Measurements from ENCODE around the gene GALNT14. TPM values are rescaled to one million over a fixed set of nuclear protein-coding genes. Genes with fewer than 3 reads are reported as not detected.

The GALNT14 gene
- total RNA-seq, 1 experiment from 2014 or later, result 6.0 TPM

GRCh38 chr2:30998672-30999071 is 139.6 kb downstream of the GALNT14 start (continued):
- TF ChIP-seq ZNF232 (CRISPR knock-in tag; IDR thresholded peaks at IDR 0.05), result no peak
- no peak for TF ChIP-seq ZMAT4 (CRISPR knock-in tag; IDR thresholded peaks at IDR 0.05)
- no peak for TF ChIP-seq ZNF512 (CRISPR knock-in tag; IDR thresholded peaks at IDR 0.05; ENCODE audit: borderline replicate concordance)
- no peak for TF ChIP-seq GTF2I (CRISPR knock-in tag; conservative IDR thresholded peaks at IDR 0.05)
- no peak for TF ChIP-seq NR1H2 (CRISPR knock-in tag; IDR thresholded peaks at IDR 0.05)
- TF ChIP-seq ATF6 (CRISPR knock-in tag; IDR thresholded peaks at IDR 0.05), result no peak

DNA sequence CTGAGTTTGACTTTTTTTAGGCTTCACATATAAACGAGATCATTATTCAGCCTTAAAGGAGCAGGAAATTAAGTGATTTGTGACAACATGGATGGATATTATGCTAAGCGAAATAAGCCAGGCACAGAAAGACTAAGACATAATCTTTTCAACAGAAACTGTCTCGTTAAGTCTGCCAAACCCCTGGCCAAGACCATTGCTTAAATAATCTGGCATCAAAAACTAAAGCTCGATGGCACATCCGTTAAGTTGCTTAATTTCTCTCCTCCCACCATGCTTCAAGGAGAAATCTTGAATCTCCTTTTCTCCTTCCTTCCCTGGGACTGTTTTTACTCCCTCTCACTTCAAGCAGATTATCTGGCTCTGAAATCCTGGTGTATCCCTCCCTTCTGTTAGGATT is 140.3 kb downstream of the GALNT14 start:
- Mint-ChIP-seq H3K4me1 (no peaks in the 10 kb centered on the region), H3K27ac (no peak overlapping the region), H3K36me3 (no peaks in the 10 kb centered on the region), H3K4me3 (no peak overlapping the region), H3K27me3 (ENCODE audit: low read depth) (no peaks in the 10 kb centered on the region), H3K9me3 (no peaks in the 10 kb centered on the region)
- CTCF ChIA-PET, result interaction anchor here (0.6 kb wide), 1 partner anchor 286 kb away, joined by 3 read pairs; no protein-coding TSS in a partner anchor
- no peak for ATAC-seq
- POLR2A ChIA-PET, result no interaction called here
- no peak for DNase-seq (ENCODE audit: low spot score)
- TF ChIP-seq, protein P1, sequence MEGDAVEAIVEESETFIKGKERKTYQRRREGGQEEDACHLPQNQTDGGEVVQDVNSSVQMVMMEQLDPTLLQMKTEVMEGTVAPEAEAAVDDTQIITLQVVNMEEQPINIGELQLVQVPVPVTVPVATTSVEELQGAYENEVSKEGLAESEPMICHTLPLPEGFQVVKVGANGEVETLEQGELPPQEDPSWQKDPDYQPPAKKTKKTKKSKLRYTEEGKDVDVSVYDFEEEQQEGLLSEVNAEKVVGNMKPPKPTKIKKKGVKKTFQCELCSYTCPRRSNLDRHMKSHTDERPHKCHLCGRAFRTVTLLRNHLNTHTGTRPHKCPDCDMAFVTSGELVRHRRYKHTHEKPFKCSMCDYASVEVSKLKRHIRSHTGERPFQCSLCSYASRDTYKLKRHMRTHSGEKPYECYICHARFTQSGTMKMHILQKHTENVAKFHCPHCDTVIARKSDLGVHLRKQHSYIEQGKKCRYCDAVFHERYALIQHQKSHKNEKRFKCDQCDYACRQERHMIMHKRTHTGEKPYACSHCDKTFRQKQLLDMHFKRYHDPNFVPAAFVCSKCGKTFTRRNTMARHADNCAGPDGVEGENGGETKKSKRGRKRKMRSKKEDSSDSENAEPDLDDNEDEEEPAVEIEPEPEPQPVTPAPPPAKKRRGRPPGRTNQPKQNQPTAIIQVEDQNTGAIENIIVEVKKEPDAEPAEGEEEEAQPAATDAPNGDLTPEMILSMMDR (IDR thresholded peaks at IDR 0.05), result no peak
- TF ChIP-seq ZNF425 (CRISPR knock-in tag; conservative IDR thresholded peaks at IDR 0.05), result no peak
- no peak for TF ChIP-seq RELA (CRISPR knock-in tag; IDR thresholded peaks at IDR 0.05; ENCODE audit: borderline replicate concordance)

DNA sequence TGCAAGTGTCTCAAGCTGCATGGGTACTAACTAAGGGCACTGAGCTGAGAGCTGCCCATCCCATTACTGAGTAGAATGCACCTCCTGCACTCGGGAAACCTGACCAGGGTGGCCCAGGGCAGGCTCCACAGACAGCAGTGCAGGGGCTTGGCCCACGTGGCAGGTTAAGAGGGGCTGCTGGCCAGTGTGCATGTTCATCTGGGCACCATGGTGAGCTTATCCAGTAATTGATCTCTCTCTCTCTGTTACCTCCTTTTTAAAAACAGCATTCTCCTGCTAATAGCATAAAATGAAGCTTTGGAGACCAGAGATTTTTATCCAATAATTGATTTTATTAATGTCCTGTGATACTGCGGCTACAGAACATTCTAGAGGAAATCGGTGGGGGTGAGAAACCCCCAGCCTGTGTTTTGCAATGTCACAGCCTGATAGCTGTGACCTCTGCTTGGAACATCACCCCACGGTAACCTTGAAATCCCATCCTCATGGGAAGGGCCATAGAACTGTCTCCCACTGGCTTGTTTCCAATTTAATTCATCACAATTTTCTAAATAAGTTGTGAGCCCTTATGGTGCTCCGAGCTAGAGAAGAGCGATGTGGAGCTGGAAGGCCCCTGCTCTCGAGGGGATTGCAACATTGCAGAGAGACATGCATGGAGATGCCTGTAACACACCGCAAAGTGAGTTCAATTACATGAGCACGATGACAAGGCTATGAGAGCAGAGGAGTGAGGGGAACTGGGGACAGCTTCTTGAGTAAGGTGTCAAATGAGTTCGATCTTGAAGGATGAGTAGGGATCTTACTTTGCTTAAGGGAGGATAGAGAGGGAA is 143.8 kb downstream of the GALNT14 start:
- CTCF ChIA-PET, result interaction anchor here (1.2 kb wide), 1 partner anchor 15 kb away, joined by 4 read pairs; no protein-coding TSS in a partner anchor
- Mint-ChIP-seq H3K36me3 (no peaks in the 10 kb centered on the region), H3K4me1 (peaks cover 9% of the 10 kb centered on the region), H3K9me3 (no peaks in the 10 kb centered on the region), H3K27ac (no peak overlapping the region), H3K27me3 (ENCODE audit: low read depth) (no peaks in the 10 kb centered on the region), H3K4me3 (no peak overlapping the region)
- ATAC-seq (no peak), DNase-seq (ENCODE audit: low spot score) (no peak)
- no peak for TF ChIP-seq ESRRA (CRISPR knock-in tag; IDR thresholded peaks at IDR 0.05; ENCODE audit: borderline replicate concordance)
- TF ChIP-seq JUN (CRISPR knock-in tag; IDR thresholded peaks at IDR 0.05), result no peak
- no peak for TF ChIP-seq HMGXB4 (CRISPR knock-in tag; IDR thresholded peaks at IDR 0.05)
- TF ChIP-seq, protein P2, sequence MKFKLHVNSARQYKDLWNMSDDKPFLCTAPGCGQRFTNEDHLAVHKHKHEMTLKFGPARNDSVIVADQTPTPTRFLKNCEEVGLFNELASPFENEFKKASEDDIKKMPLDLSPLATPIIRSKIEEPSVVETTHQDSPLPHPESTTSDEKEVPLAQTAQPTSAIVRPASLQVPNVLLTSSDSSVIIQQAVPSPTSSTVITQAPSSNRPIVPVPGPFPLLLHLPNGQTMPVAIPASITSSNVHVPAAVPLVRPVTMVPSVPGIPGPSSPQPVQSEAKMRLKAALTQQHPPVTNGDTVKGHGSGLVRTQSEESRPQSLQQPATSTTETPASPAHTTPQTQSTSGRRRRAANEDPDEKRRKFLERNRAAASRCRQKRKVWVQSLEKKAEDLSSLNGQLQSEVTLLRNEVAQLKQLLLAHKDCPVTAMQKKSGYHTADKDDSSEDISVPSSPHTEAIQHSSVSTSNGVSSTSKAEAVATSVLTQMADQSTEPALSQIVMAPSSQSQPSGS (CRISPR knock-in tag; IDR thresholded peaks at IDR 0.05; ENCODE audit: borderline replicate concordance, low read depth), result no peak
- POLR2A ChIA-PET, result no interaction called here
